Measurements from ENCODE around the gene PSRC1. TPM values are rescaled to one million over a fixed set of nuclear protein-coding genes. Genes with fewer than 3 reads are reported as not detected.
"Not testable (repeated sequence)": the region's sequence is repeated elsewhere in the genome, so short reads cannot be mapped to it uniquely, and the experiment has no call there.

Gene PSRC1
- 11.9 TPM for polyA plus RNA-seq (ENCODE audit: insufficient read length)

- peak; percentile 82 for DNase-seq (ENCODE audit: low read depth)
These were observed at the start of gene PSRC1 for GRCh38 chr1:109282952-109283747. PSRC1 (minus strand) TSS chr1:109283145.

- no peak for DNase-seq (ENCODE audit: low read depth)
These were observed 48.2 kb upstream of the PSRC1 start for GRCh38 chr1:109331113-109331512.

GRCh38 chr1:109327285-109327684 is 44.3 kb upstream of the PSRC1 start:
- no peak for DNase-seq (ENCODE audit: low read depth)

GRCh38 chr1:109322974-109323373 is 40.0 kb upstream of the PSRC1 start:
- DNase-seq (ENCODE audit: low read depth): no peak

GRCh38 chr1:109319114-109319513 is 36.2 kb upstream of the PSRC1 start:
- DNase-seq (ENCODE audit: low read depth): no peak

- no peak for DNase-seq (ENCODE audit: low read depth)
These were observed 33.6 kb upstream of the PSRC1 start for GRCh38 chr1:109316506-109316905.

- no peak for DNase-seq (ENCODE audit: low read depth)
These were observed 32.3 kb upstream of the PSRC1 start for GRCh38 chr1:109315288-109315687.

GRCh38 chr1:109314795-109315194 is 31.9 kb upstream of the PSRC1 start:
- DNase-seq (ENCODE audit: low read depth): no peak

GRCh38 chr1:109312978-109313775 is 30.2 kb upstream of the PSRC1 start:
- DNase-seq (ENCODE audit: low read depth): no peak

GRCh38 chr1:109312246-109312645 is 29.3 kb upstream of the PSRC1 start:
- no peak for DNase-seq (ENCODE audit: low read depth)

GRCh38 chr1:109309347-109309746 is 26.4 kb upstream of the PSRC1 start:
- DNase-seq (ENCODE audit: low read depth): no peak

- DNase-seq (ENCODE audit: low read depth): no peak
These were observed 24.5 kb upstream of the PSRC1 start for GRCh38 chr1:109307274-109308021.

- DNase-seq (ENCODE audit: low read depth): no peak
These were observed 23.9 kb upstream of the PSRC1 start, which contains the start of gene MYBPHL for GRCh38 chr1:109306832-109307273. MYBPHL (minus strand) TSS chr1:109307011; CDS start chr1:109306991, 20 bp downstream.

- DNase-seq (ENCODE audit: low read depth): not testable (repeated sequence)
These were observed 23.0 kb upstream of the PSRC1 start for GRCh38 chr1:109305991-109306390.

- no peak for DNase-seq (ENCODE audit: low read depth)
These were observed 21.4 kb upstream of the PSRC1 start for GRCh38 chr1:109304226-109304920.

GRCh38 chr1:109301874-109302273 is 18.9 kb upstream of the PSRC1 start:
- no peak for DNase-seq (ENCODE audit: low read depth)

- no peak for DNase-seq (ENCODE audit: low read depth)
These were observed 17.8 kb upstream of the PSRC1 start for GRCh38 chr1:109300650-109301151.

- peak; percentile 53 for DNase-seq (ENCODE audit: low read depth)
These were observed 16.8 kb upstream of the PSRC1 start for GRCh38 chr1:109299558-109300343.

GRCh38 chr1:109298666-109299557 is 16.0 kb upstream of the PSRC1 start:
- no peak for DNase-seq (ENCODE audit: low read depth)
